Measurements from ENCODE around the gene E2F4.

E2F4 gene, protein sequence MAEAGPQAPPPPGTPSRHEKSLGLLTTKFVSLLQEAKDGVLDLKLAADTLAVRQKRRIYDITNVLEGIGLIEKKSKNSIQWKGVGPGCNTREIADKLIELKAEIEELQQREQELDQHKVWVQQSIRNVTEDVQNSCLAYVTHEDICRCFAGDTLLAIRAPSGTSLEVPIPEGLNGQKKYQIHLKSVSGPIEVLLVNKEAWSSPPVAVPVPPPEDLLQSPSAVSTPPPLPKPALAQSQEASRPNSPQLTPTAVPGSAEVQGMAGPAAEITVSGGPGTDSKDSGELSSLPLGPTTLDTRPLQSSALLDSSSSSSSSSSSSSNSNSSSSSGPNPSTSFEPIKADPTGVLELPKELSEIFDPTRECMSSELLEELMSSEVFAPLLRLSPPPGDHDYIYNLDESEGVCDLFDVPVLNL

DNA sequence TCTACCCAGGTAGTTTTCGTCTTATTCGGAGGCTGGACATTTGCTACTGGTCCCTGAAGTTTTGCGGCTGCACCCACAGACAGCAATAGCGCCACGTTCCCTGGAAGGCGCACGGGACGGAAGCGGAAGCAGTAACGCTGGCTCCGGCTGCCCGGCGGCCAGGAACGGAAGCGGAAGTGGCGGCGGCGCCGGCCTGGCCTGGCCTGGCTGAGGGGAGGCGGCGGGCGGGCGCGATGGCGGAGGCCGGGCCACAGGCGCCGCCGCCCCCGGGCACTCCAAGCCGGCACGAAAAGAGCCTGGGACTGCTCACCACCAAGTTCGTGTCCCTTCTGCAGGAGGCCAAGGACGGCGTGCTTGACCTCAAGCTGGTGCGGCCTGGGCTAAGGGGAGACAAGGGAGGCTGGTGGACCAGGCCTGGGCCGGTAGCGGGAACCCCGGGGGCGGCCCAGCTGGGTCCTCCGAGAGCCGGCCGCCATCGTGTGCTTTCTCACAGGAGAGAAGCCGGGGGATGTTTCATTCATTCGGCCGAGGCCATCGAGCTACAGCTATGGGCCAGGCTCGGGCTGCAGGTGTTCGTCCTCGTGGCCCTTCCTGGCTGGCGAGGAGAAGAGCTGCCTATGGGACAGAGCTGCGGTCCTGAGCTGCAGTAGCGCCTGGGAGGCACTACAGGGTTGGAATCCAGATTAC, at the start of gene E2F4:
Gene E2F4 (plus strand): TSS at position 161 of the 687 bp plus-strand sequence. CDS start 73 bp downstream, at position 234.
- peak; percentile 76 for DNase-seq

DNA sequence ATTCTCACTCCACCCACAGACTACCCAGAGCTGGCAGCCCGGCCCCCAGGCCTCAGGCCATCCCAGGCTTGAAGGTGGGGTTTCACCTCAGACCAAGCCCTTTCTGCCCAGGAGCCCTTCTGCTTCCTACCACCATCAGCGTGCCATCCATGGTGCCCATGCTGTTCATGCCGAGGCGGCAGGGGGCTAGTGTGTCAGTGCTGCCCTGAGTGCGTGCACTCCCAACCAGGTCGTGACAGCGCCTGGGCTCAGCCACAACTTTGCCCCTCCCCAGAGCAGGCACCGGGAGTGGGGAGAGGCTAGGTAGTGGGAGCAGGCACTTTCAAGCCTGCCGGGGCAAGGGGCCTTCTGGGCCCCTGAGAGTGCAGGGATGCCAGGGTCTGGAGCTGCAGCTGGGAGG, 49.6 kb upstream of the E2F4 start:
- no peak for DNase-seq

DNA sequence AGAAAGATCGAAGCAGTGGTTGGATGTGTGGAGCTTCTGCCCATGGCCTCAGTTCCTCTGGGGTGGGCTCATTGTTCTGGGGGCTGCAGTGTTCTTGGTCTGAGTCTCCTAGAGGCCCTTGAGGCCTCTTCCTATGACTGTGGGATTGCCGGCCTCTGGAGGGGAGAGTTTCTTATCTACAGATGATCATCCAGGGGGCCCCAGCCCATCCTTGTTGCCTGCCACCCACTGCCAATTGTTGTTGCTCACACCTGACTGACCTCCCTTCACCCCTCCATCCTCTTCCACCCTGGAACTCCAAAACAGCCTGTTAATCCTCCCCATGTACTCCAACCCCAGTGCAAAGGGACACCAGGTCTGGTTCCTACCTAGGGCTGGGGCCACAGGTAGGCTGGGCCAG, 47.0 kb upstream of the E2F4 start:
- DNase-seq = no peak

DNA sequence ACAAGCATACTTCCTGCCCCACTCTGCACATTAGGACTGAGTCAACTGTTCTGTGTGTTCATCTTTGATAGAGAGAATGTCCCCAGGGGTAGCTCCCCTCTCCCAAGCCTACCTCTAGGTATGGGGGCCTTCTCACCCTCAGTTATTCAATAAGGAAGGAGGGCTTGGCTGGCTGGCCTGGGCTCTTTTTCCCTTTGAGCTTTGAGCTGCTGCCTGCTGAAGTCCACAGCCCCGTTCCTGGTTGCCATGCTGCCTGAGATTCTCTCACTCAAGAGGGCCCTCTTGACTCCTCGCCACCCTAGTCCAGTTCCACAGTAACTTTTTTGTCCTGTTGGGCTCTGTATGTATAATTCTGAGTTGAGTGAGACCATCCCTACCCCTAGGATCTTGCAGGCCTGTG, 46.2 kb upstream of the E2F4 start:
- DNase-seq = no peak

DNA sequence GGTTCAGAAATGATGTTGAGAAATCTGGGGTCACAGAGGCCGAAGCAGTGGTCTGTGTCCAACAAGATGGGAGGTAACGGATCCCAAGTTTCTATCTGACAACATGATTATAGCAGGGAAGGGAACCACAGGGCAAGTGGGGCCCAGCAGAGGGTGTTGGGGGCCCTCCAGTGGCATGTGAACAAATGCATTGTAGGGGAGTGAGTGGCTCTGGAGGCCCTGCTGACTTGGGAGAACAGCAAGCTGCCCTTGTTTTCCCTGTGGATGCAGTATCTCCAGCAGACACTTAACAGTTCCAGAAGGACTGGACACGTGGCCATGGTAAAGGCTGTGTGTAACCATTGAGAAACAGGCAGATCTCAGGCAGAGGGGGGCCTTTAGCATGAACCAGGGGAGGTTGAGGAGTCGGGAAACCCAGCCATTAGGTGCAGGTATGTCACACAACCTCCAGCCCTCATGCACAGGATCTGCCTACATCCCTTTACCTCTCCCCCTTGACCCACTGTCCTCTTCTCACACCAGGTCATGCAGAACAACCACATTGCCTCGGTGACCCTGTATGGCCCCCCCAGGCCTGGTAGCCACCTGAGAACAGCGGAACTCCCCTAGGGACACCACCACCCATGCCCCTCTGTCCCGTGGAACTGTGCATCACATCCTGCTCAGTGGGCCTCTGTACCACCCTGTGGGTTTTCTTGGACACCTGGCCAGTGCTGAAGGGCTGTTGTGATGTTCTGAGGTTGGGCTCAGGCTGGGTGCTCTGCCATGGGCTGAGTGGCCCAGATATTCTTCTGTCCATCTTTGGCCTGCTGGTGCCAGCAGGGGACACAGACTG, 45.2 kb upstream of the E2F4 start:
- no peak for DNase-seq

DNA sequence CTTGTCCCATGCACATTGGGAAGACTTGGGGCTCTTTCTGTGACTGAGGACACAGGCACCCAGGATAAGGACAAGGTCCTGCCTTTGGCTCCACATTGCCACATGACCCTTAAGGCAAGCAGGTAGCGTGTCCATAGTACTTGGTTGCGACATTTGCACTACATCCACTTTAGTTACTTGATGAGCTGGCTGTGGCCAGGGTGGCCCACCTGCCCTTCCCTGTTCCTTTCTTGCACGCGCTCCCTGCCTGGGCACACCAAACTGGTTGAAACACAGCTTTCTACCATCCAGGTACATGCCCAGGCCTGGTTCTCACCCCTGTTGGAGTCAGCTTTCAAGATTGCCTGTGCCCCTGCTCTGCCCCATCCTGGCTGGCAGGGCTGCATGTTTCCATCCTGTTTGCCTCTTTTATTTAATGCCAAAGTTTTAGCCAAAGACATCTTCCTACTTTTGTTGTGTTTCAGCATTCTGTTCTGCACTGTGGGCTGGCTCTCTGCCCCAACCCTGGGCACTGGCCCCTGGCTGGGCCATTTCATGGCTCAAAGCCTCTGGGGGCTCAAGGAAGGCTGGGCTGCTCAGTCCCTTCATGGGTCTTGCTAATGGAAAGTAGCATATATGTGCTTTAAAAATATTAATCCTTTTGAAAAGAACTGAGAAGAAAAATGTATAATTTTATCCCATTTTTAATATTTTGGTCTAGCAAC, 44.4 kb upstream of the E2F4 start:
- no peak for DNase-seq

DNA sequence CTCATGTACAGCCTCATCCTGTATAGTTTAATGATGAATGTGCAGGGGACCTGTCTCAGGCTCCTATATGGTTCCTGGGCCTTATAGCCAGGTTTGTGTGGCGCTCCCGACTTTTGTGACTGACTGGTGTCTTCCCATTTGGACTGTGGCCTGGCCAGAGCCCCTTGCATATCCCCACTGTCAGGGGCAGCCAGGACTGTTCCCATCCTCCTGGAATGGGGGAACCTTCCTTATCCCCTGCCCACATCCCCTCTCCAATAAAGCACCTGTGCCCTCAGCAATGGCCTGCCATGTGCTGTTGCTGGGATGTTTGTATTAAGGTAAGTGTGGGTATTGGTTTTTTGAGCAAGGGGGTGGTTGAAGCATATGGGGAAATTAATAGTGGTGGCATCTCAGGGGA, 43.7 kb upstream of the E2F4 start:
- no peak for DNase-seq

DNA sequence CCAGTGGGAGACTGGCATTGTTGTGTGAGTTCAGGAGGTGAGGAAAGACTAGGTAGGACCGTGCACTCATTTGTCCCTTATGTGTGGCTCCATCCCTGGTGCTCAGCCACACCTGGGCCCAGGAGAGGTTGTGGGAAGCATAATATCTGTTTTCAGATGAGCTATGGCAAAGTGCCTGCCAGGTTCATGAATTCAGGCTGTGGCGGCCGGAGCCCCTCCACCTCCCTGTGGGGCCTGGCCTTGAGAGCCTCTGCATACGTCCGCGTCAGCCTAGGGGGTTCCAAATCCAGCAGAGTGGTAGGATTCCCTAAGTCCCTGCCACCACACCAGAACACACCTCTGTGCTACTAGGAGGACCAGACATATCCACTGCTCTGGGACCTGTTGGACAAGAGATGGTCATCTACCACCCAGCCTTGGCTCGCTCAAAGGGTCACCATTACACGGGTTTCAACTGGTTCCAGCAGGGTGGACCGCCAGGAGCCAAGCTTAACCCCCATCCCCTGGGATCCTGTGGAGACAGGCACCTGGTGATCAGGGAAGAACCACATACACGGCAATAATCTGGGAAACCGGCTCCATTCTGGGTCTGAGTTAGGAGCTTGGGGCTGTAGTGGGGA, 43.2 kb upstream of the E2F4 start:
- no peak for DNase-seq

DNA sequence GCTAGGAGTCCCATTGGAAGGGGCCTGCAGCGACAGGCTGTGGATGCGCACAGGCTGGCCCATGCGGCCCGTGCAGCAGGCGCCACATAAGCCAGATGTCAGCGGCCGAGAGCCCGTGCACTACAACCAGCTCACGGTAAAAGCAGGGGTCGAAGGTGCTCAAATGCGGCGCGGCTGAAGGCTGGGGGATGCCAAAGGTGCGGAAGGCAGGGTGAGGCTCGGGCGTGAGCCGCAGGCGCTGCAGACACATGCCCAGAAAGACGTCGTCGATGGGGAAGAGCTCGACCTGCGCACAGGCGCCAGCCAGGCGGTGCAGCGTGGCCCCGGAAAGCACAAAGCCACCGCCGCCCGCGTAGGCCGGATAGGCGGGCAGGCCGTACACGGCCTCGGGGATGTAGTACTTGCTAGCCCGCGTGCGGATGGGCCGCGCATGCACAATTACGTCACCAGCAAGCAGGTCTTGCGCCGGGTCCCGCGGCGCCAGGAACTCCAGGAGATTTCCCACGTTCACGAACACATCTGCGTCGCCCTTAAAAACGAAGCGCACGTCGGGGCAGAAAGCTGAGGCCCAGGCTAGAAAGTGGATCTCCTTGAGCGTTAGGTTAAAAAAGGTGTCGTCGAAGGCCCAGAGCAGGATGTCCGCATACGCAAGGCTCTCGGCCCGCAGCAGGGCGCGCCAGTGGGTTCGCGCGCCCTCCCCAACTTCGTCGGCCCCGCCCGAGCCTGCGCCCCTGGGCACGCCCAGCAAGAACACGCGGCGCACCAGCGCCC, 42.5 kb upstream of the E2F4 start:
- no peak for DNase-seq

DNA sequence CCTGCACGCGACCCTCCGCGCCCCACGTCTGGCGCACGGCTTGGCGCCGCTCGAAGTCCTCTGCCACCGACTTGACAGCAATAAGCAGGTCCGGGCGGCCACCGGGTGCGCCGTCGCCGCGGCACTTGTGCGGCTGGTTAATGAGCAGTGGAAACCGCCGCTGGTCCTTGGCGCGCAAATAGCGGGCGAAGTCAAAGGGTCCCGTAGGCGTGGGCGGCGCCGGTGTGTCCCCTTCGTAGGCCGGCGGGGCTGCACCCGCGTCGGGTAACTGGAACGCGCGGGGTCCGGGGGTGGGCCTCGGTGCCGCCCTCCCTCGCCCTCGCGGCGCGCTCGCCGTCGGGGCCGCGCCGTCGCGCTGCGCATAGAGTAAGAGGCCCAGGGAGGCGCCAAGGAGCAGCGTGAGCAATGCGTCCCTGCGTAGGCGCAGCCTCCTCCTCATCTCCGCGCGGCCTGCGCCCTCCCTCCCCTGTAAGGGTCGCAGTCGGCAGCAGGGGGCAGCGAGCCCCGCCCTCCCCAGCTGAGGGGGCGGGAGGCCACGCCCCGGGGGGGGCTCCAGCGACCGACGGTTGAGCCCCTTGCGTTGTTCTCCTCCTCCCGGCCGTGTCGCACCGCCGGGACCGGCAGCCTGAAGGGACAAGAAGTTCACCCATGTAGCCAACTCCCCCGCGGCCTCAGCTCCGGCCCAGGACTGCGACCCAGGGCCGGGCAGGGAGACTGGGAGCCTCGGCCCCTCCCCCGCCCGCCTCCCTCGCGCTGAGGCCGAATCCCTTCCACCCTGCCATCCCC, 41.7 kb upstream of the E2F4 start:
- DNase-seq = peak; percentile 60

DNA sequence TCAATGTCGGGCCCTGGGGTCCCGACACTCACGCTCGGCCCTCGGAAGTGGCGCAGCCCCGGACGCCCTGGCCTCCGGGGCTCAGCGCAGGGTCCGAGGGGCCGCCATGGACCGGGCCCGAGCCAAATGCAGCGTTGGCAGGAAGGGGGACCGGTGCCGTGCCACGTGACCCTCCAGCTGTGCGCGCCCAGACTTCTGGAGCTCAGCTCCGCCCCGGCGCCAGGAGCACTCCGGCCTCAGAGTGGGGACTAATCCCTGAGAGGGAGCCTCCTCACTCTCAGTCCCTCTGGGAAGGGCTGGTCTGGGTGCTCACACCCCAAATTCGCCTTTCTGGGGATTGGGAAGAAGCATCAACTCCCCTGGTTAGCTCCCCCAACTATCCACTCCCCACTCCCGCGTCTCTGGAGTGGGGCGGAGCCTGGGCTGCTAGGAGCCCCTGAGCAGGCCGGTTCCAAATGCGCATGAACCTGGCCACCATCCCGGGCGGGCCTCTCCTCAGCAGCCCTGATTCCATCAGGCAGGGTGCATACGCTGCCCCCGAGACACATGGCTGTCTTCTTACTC, 41.0 kb upstream of the E2F4 start, which contains the start of gene B3GNT9:
Gene B3GNT9 (minus strand): TSS at position 166 of the 564 bp plus-strand sequence. CDS start 513 bp downstream, outside the sequence.
- peak; percentile 30 for DNase-seq

DNA sequence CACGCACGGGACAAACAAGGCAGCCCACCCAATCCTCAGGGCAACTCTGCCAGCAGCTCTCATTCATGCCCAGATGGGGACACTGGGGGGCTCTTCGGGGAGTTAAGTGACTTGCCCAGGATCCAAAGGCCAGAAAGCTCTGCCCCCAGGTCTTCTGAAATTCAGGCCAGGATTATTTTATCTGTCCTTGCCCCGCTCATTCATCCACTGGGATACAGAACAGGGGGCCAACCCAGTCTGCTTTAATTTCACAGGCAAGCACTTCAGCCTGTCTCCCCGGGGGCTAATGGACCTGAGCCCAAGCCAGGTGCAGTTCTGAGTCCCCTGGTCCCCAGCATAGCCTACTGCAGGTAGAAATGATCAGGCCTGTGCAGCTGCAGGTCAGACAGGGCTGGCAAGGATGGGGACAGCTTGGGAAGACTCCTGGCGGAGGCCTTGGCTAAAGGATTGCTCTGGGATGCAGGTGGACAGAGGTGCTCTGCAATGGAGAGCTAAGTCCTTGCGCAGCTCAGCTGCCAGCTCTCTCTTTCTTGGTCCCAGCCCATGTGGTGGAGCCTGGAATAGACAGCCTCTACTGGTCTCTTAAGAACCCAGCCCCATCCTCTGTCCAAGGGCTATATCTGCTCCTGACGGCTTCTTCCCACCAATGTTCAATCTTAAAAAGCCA, 40.4 kb upstream of the E2F4 start:
- DNase-seq = no peak

DNA sequence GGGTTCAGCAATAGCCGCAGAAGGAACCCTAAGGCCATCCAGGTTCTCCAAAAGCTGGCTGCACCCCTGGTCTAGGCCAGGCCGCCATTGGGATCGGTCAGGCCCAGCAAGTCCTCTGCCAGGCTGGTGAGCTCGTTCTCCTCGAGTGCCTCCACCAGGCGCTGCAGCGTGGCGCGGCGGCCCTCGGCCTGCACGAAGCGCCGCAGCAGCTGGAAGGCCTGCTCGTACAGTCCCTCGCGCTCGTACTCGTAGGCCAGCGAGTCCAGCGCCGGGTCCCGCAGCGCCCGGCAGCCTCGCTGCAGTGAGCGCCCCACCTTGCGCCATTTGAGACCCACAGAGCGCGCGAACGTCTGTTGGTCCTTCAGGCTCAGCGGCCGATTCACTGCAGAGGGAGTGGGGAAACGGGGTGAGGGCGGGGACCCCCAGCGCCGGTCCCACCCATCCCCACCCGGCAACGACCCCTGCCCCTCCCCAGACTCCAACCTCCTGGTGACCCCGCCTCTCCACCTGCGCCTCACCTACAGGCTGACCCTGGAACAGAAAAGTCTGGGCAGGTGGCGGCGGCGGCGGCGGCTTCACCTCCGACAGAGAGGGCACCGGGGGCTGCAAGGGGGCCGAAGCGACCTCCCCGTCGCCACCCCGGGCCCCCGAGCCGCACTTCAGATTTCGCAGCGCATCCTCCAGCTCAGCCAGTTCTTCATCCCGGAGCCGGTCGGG, 37.2 kb upstream of the E2F4 start:
- DNase-seq = no peak

DNA sequence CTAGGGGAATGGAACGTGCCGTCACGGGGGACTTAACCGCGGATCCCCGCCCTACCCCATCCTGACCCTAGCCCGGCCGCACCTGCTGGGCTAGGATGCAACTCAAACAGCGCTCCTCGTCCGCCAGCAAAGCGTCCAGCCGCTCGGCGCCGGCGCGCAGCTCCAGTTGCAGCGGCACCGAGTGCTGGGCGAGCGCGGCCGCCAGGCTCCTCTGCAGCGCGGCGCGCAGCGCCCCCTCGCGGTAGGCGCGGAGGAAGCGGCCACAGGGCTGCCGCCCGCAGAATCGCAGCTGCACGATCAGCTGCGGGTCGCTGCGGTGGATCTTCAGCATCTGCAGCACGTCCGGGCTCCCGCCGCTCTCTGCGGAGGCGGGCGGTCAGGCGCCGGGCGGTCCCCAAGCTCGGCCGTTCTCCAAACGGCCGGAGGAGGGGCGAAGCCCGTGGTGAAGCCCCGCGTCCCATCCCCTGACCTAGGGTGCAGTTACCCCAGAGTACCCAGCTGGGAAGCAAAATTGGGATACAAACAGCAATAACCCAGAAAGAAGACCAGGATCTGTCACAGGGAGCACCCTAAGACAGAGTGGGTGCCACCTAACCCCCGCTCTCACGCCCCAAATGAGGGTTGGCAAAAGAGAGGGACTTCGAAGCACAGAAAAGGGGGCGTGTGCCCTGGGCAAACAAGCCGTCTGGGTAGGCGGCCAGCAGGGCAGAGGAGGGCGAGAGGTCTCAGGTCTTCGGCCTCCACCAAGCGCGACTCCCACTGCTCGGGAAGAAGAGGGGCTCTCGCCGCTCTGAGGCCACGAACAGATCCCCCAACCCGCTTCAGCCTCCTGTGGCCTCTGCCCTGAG, 36.4 kb upstream of the E2F4 start:
- DNase-seq = peak; percentile 38

DNA sequence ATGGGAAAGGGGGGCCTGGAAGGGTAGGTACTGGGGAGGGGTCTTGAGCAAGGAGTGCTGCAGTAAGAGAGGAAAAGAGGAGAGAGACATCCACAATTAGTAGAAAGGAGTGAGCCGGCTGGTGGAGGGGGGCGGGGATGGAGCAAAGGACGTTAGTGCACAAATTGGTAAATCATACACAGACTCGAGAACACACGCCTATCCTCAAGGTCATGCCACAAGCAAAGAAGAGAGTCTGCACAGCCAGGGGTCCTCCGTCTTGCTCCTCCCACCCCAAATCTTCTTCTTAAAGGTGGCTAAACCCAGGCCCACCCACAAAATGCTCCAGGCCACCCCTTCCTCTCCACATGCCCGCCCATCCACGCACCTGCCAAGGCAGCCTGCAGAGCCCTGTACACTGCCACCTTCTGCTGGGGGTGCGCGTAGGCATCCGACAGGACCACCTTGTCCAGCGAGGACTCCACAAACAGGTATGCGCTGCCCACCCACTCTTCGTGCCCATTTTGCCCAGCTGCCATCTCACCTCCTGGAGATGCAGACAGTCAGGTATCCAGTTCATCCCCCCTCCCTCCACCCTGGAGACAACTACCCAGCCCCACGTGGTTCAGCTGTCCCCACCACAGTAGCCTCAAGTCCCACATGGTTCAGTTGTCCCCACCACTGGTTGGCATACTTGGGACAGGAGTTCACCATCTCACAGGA, 35.7 kb upstream of the E2F4 start:
- DNase-seq = no peak

DNA sequence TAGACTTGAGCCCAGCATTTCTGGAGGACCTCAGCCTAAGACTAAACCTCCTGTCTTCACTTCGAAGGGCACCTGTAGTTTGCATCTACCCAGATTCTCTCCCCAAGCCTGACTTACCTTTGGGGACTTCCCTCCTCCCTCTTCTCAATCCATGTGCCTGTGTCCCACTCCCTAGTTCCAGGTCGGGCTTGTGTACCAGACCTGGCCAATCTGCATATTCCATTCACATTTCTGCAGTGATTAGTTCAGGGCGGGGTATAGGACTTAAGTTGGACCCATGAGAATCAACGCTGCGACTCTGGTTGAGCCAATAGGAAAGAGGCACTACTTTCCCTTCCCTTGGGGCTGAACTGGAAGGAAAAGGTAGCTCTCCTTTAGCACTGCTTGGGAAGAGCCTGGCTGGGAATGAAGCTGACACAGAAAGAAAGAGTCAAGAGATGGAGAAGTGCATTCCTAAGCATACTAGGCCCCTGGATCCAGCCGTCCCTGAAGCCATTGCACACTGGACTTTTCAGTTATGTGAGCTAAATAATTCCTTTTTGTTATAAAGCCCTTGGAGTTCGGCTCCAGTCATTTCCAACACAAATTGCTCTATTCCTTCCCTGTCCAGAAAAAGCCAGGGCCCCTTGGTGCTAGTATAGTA, 34.7 kb upstream of the E2F4 start:
- no peak for DNase-seq

All from NCI-H510A treated with DMSO at 0.1 percent for 48 hours (cell line).